OCI-LY3 (cell line): ENCODE results near the gene RDX.

ENCODE experiments used
- EZH2phosphoT487 ChIP-seq: fragments of 200-600 bp; shearing (Covaris generic); IDR thresholded peaks from 2 replicates; pipeline ENCODE4 v1.6.1; 2018; ENCODE audit warnings: antibody characterized with exemption, mixed run types, low read depth
- TF ChIP-seq, protein P1 (sequence below): fragments of 200-600, 300-600 bp; sonication (generic); IDR thresholded peaks from 2 replicates; pipeline ENCODE4 v1.5.1; 2014; ENCODE audit warnings: antibody characterized with exemption, low read length, low read depth

DNA sequence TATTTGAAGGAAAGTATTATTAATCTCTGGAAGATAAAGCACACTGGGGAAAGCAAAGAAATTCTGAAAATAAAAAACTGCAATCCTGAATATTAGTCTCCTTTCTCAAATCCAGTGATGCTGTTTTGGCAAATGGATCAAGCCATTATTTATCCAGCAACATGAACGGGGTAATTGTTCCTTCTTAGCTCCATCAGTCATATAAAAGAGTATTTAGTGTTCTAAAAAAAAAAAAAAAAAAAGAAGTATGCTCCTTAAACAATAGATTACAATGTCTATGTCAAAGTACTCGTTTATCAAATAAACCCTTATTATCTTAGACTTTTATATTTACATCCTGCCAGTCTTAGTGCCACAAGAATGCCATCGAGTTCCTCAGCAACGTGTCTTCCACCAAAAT lies 1.3 kb downstream of the RDX start:
- TF ChIP-seq, protein P1, sequence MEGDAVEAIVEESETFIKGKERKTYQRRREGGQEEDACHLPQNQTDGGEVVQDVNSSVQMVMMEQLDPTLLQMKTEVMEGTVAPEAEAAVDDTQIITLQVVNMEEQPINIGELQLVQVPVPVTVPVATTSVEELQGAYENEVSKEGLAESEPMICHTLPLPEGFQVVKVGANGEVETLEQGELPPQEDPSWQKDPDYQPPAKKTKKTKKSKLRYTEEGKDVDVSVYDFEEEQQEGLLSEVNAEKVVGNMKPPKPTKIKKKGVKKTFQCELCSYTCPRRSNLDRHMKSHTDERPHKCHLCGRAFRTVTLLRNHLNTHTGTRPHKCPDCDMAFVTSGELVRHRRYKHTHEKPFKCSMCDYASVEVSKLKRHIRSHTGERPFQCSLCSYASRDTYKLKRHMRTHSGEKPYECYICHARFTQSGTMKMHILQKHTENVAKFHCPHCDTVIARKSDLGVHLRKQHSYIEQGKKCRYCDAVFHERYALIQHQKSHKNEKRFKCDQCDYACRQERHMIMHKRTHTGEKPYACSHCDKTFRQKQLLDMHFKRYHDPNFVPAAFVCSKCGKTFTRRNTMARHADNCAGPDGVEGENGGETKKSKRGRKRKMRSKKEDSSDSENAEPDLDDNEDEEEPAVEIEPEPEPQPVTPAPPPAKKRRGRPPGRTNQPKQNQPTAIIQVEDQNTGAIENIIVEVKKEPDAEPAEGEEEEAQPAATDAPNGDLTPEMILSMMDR, result no peak
- TF ChIP-seq EZH2phosphoT487, result no peak
